AG10803 (cell line): Measurements from ENCODE around the gene FBN2.

Experiments used
- DNase-seq: peaks from one replicate; pipeline ENCODE4 v3.0.0; 2010; ENCODE audit warnings: low read depth
- H3K4me3 ChIP-seq: 2 replicates; pipeline ENCODE4 v1.5.1; 2011; ENCODE audit warnings: mild to moderate bottlenecking, low read length, control low read depth
- TF ChIP-seq, protein P1 (sequence below): conservative IDR thresholded peaks from 2 replicates; pipeline ENCODE4 v1.5.1; 2011; ENCODE audit warnings: mild to moderate bottlenecking, low read length, control low read depth, inconsistent platforms

The FBN2 gene

DNA sequence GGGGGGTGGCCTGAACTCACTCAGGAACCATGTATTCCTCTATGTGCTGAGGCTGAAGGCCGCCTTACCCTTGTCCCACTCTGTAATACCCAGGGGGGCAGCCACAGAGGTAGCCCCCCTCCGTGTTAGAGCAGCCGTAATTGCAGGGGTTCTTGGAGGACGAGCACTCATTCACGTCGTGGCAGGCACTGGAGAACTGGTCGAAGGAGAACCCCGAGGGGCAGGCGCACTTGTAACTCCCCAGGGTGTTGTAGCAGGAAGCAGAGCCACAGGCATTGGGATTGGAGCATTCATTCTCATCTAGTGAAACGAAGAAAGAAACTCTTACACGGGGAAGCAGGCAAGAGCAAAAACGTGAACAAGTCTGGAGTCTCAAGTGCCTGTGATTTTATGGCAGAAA, 274.7 kb downstream of the FBN2 start:
- TF ChIP-seq, protein P1, sequence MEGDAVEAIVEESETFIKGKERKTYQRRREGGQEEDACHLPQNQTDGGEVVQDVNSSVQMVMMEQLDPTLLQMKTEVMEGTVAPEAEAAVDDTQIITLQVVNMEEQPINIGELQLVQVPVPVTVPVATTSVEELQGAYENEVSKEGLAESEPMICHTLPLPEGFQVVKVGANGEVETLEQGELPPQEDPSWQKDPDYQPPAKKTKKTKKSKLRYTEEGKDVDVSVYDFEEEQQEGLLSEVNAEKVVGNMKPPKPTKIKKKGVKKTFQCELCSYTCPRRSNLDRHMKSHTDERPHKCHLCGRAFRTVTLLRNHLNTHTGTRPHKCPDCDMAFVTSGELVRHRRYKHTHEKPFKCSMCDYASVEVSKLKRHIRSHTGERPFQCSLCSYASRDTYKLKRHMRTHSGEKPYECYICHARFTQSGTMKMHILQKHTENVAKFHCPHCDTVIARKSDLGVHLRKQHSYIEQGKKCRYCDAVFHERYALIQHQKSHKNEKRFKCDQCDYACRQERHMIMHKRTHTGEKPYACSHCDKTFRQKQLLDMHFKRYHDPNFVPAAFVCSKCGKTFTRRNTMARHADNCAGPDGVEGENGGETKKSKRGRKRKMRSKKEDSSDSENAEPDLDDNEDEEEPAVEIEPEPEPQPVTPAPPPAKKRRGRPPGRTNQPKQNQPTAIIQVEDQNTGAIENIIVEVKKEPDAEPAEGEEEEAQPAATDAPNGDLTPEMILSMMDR = no peak
- DNase-seq = no peak
- H3K4me3 ChIP-seq = no peak overlapping the region

DNA sequence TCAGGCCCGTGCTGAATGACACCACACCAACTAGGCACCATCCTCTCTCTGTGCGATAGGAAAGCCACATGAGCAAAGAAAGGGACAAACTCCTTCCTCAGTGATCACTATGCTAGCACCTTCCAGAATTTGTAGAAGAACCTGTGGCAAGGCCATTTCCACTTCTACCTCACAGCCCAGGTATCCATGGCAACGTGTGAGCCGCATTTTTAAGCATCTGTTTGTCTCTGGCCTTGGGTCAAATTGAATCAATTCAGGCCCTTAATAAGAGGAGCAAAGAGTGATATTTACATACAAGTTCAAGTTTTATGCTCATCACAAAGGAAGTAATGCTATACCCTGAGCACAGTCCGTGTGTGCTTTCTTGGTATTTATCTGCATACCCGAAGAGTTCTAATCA, 275.1 kb downstream of the FBN2 start:
- no peak for DNase-seq
- no peak overlapping the region for H3K4me3 ChIP-seq
- TF ChIP-seq, protein P1 = no peak

DNA sequence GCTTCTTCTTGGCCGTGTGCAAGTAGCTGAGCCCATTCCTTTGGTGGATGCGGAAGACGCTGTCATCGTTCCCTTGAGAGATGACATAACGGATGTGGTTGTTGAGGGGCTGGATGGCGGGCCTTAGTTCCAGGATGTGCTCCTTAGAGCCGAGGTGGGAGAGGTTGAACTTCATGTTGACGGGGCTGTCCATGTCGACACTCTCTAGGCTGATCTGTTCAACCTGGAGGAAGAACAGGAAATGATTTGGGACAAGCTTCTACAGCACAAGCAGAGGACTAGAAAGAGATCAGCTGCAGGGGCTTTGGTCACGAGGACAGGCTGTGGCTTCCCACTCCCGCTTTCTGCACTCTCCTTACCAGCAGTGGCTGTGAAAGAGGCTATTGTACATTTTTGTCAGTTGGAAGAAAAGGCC, 278.4 kb downstream of the FBN2 start:
- H3K4me3 ChIP-seq = no peak overlapping the region
- TF ChIP-seq, protein P1 = no peak
- DNase-seq = no peak

DNA sequence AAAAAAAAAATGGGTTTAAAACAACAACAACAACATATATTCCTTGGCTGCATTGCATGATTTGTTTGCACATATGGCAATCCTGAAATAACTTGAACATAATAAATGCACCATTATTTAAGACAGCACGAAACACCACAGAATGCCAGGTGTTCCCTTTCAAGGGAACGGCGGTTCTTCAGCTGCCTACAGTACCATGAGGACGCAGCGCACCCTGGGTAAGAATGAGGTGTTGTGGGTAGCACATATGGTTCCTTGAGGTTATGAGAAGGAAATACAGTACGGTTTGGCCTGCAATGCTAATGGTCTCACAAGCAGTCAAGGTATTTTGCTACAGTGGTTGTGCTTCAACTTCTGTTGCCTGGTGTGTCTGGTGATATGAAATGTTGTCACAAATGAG, 279.7 kb downstream of the FBN2 start:
- no peak for DNase-seq

DNA sequence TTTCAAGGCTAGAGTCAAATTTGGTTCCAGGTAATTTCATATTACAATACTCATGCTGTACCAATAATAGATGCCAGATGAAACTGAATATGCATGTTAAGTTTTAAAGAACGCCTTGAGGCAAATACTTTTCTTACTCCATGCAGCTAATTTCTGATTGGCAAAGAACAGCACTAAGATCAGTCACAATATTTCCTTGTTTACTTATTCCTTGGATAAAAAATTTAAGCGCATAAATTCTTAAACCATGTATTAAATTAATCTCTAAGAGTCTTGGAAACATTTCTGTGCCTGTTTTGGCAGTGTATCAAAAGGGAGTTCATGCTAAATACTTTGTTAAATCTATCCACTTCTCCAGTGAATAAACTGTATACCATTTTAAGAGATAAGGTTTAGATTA, 281.0 kb downstream of the FBN2 start:
- TF ChIP-seq, protein P1 = no peak
- no peak for DNase-seq
- no peak overlapping the region for H3K4me3 ChIP-seq

More for the DNA sequence above, 279.7 kb downstream of the FBN2 start:
- TF ChIP-seq, protein P1 = no peak
- no peak overlapping the region for H3K4me3 ChIP-seq

DNA sequence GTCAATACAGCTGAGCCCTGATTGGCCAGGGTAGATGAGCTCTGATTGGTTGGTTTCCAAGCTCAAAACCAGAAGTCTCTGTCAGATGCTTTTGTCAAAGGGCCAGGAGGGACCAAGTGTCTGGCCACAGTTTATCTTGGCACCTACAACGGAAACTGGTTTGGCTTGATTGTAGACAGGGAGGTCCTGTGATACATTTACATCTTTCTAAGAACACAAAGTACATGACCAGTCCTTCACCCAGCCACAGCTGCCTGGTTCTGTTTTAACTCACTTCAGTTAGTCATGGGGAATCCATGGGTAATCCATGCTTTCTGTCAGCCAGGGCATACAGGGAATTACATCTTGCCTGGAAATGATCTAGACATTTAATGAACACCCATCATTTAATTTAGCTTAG, 283.3 kb downstream of the FBN2 start:
- DNase-seq = no peak
- TF ChIP-seq, protein P1 = no peak
- H3K4me3 ChIP-seq = no peak overlapping the region

DNA sequence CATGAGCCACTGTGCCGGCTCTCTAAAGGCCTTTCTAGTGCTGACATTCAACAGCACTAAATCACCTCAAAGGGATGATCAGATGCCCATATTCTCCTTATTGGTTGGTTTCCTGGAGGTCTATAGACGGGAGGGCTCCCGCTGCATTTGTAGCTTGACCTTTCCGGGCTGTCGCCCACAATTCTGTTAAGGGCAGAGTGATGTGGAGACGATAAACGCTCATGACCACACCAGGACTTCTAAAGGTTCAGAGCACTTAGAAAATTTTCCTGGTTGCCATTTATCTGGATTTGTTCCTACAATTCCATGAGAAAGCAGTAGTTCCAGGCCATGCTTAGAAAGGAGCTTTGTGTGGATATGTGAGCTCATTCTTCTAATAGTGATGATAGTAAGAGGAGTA, 284.2 kb downstream of the FBN2 start:
- TF ChIP-seq, protein P1 = no peak
- H3K4me3 ChIP-seq = no peak overlapping the region
- no peak for DNase-seq
